Ishikawa (cell line): ENCODE data around the gene NHSL2.

Experiments
- CREB1 ChIP-seq: IDR thresholded peaks from 2 replicates; pipeline ENCODE4 v1.6.1; 2012; ENCODE audit warnings: low read depth
- EGR1 ChIP-seq: IDR thresholded peaks from 2 replicates; pipeline ENCODE4 v1.6.1; 2012
- EP300 ChIP-seq: IDR thresholded peaks from 2 replicates; pipeline ENCODE4 v1.6.1; 2012; ENCODE audit warnings: borderline replicate concordance
- FOXM1 ChIP-seq: IDR thresholded peaks from 2 replicates; pipeline ENCODE4 v1.6.1; 2012; ENCODE audit warnings: low read depth, borderline replicate concordance
- MAX ChIP-seq: IDR thresholded peaks from 2 replicates; pipeline ENCODE4 v1.6.1; 2012
- TAF1 ChIP-seq: IDR thresholded peaks from 2 replicates; pipeline ENCODE4 v1.6.1; 2012; ENCODE audit warnings: low read depth, mild to moderate bottlenecking
- USF1 ChIP-seq: IDR thresholded peaks from 2 replicates; pipeline ENCODE4 v1.6.1; 2012
- YY1 ChIP-seq: IDR thresholded peaks from 2 replicates; pipeline ENCODE4 v1.6.1; 2012; ENCODE audit warnings: low read depth
- ZBTB7A ChIP-seq: IDR thresholded peaks from 2 replicates; pipeline ENCODE4 v1.6.1; 2012; ENCODE audit warnings: low read depth
- TF ChIP-seq, protein P1 (sequence below): IDR thresholded peaks from 2 replicates; pipeline ENCODE4 v1.6.1; 2012; ENCODE audit warnings: low read depth, mild to moderate bottlenecking

DNA sequence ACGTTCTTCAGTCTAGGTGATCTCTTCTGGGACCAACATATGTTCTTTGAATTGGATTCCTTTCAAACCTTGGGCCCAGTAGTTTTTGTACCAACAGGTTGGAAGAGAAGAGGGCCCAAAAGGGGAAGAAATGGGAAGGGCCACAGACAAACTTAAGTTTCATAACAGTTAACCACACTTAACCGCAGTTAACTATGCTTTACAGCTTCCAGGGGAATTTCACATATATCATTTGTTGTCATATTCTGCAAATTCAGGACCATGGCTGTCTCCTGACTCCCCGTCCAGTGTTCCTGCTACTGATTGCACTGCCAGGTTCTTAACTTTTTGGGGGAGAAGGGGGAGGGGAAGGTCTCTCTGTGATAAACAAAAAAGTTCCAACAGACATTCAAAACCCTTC, 186.5 kb downstream of the NHSL2 start:
- TF ChIP-seq EGR1 (no peak), USF1 (no peak), TAF1 (no peak), EP300 (no peak), ZBTB7A (no peak), CREB1 (no peak), FOXM1 (no peak), YY1 (no peak), MAX (no peak)
- TF ChIP-seq, protein P1, sequence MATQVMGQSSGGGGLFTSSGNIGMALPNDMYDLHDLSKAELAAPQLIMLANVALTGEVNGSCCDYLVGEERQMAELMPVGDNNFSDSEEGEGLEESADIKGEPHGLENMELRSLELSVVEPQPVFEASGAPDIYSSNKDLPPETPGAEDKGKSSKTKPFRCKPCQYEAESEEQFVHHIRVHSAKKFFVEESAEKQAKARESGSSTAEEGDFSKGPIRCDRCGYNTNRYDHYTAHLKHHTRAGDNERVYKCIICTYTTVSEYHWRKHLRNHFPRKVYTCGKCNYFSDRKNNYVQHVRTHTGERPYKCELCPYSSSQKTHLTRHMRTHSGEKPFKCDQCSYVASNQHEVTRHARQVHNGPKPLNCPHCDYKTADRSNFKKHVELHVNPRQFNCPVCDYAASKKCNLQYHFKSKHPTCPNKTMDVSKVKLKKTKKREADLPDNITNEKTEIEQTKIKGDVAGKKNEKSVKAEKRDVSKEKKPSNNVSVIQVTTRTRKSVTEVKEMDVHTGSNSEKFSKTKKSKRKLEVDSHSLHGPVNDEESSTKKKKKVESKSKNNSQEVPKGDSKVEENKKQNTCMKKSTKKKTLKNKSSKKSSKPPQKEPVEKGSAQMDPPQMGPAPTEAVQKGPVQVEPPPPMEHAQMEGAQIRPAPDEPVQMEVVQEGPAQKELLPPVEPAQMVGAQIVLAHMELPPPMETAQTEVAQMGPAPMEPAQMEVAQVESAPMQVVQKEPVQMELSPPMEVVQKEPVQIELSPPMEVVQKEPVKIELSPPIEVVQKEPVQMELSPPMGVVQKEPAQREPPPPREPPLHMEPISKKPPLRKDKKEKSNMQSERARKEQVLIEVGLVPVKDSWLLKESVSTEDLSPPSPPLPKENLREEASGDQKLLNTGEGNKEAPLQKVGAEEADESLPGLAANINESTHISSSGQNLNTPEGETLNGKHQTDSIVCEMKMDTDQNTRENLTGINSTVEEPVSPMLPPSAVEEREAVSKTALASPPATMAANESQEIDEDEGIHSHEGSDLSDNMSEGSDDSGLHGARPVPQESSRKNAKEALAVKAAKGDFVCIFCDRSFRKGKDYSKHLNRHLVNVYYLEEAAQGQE: no peak
